PC-9 (cell line): Measurements from ENCODE around the gene ARMC9.

Source experiments
- EZH2 ChIP-seq: fragments of 200-600 bp; sonication (generic); IDR thresholded peaks from 2 replicates; pipeline ENCODE4 v1.8.0; 2017; ENCODE audit warnings: antibody characterized with exemption, low read depth
- TF ChIP-seq, protein P1 (sequence below): fragments of 200-600 bp; sonication (generic); conservative IDR thresholded peaks from 2 replicates; pipeline ENCODE4 v1.6.1; 2017; ENCODE audit warnings: mixed run types, antibody characterized with exemption, mild to moderate bottlenecking, moderate library complexity

DNA sequence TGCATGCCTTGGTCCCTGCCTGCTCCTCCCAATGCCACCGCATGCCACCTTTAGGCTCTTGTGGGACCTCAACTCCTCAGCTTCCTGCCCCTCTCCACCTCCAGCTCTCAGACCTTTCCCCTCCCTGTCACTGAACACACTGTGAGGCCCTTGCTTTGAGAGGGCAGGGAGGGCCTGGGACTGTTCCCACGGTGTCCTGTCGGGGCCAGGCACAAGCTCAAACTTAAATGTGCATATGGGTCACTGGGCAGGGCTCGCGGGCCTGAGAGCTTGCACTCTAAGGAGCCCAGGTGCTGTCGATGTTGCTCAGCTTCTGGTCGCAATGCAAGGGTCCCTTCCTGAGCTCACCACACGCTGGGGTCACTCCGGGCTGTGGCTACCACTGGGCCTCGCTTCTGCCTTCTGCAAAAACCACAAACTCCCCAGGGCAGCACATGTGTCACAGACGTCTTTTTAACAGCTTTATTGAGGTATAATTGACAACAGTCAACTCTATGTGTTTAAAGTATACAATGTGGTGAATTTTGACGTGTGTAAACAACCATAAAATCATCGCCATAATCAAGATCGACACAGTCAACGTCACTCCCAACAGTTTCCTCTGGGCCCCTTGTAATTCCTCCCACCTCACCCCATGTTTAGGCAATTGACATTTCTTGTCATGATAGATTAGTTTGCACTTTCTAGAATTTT lies 185.1 kb downstream of the ARMC9 start:
- TF ChIP-seq, protein P1, sequence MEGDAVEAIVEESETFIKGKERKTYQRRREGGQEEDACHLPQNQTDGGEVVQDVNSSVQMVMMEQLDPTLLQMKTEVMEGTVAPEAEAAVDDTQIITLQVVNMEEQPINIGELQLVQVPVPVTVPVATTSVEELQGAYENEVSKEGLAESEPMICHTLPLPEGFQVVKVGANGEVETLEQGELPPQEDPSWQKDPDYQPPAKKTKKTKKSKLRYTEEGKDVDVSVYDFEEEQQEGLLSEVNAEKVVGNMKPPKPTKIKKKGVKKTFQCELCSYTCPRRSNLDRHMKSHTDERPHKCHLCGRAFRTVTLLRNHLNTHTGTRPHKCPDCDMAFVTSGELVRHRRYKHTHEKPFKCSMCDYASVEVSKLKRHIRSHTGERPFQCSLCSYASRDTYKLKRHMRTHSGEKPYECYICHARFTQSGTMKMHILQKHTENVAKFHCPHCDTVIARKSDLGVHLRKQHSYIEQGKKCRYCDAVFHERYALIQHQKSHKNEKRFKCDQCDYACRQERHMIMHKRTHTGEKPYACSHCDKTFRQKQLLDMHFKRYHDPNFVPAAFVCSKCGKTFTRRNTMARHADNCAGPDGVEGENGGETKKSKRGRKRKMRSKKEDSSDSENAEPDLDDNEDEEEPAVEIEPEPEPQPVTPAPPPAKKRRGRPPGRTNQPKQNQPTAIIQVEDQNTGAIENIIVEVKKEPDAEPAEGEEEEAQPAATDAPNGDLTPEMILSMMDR: no peak
- no peak for TF ChIP-seq EZH2
